Measurements from ENCODE around the gene PPP1R37. TPM values are rescaled to one million over a fixed set of nuclear protein-coding genes. Genes with fewer than 3 reads are reported as not detected.

Gene PPP1R37
- total and polyA plus RNA-seq, 2 of the 13 experiments (the other 11 are each of a cell fraction or from before 2014, with no cell fraction given): 9.0 to 14.3 TPM

GRCh38 chr19:45090606-45091005 is 2.4 kb upstream of the PPP1R37 start:
- Histone ChIP-seq H3K9me3 (ENCODE audit: low read length) (no peaks in the 10 kb centered on the region), H3K79me2 (ENCODE audit: insufficient read depth, low read length) (peaks cover 31% of the 10 kb centered on the region), H2AFZ (ENCODE audit: low read length) (no peak overlapping the region), H3K36me3 (replicated peaks in 1 of 2; ENCODE audit: control insufficient read depth in 1 of 2, insufficient read depth in 2 of 2, low read length in 2 of 2) (peaks cover 5 to 26% of the 10 kb centered on the region in 2 experiments; a peak in 4 of 5 replicates), H3K4me2 (ENCODE audit: low read depth, low read length) (no peak overlapping the region), H3K27me3 (ENCODE audit: control insufficient read depth in 1 of 2, insufficient read depth in 2 of 2, low read length in 2 of 2) (no peaks in the 10 kb centered on the region; a peak in 1 of 5 replicates), H3K9ac (ENCODE audit: insufficient read depth, low read depth, low read length) (no peak overlapping the region), H3K4me3 (replicated peaks in 1 of 3; ENCODE audit: insufficient read depth in 1 of 3, low read depth in 2 of 3, low read length in 3 of 3) (no peak overlapping the region), H3K27ac (ENCODE audit: extremely low read length, insufficient read depth, low read length) (no peak overlapping the region), H4K20me1 (ENCODE audit: insufficient read depth, low read length) (no peaks in the 10 kb centered on the region; the same call in 1 of the 2 replicates), H3K4me1 (ENCODE audit: insufficient read depth, low read length) (peaks cover 24% of the 10 kb centered on the region)
- ATAC-seq (no peak), DNase-seq (ENCODE audit: low spot score) (no peak), FAIRE-seq (no peak)
- WGBS (ENCODE audit: low lambda C conversion rate): 92% methylated on average over 5 of the region's 5 CpGs
- POLR2A ChIA-PET: interaction anchor here (2.0 kb wide), 1 partner anchor 13 kb away, joined by 5 read pairs; no protein-coding TSS in a partner anchor
- BruUV-seq (replicated peaks): no TSS peak
- in situ Hi-C loops (cut with HindIII; ENCODE audit: extremely low pct_ligation_motif_present, low pct_unique_long_range_greater_than_20kb) (no loop called here), intact Hi-C loops (cut with micrococcal nuclease; ENCODE audit: unreplicated experiment) (no loop called here)
- no peak for TF ChIP-seq NCOA5 (CRISPR knock-in tag; IDR thresholded peaks at IDR 0.05)
- TF ChIP-seq SAP130 (CRISPR knock-in tag; IDR thresholded peaks at IDR 0.05; ENCODE audit: low read depth): no peak
- no peak for TF ChIP-seq MTERF4 (CRISPR knock-in tag; IDR thresholded peaks at IDR 0.05)
- TF ChIP-seq HCFC1 (IDR thresholded peaks at IDR 0.05; ENCODE audit: low read depth, low read length): no peak
- no peak for TF ChIP-seq SYNCRIP (IDR thresholded peaks at IDR 0.05; ENCODE audit: insufficient read depth, low read depth, low read length)
- TF ChIP-seq FOXO4 (CRISPR knock-in tag; conservative IDR thresholded peaks at IDR 0.05): no peak
- no peak for TF ChIP-seq CTCF (CRISPR knock-in tag; IDR thresholded peaks at IDR 0.05)
- TF ChIP-seq ZNF782 (CRISPR knock-in tag; IDR thresholded peaks at IDR 0.05; ENCODE audit: borderline replicate concordance): no peak
- no peak for TF ChIP-seq SMYD3 (CRISPR knock-in tag; IDR thresholded peaks at IDR 0.05)
- no peak for TF ChIP-seq KDM6A (CRISPR knock-in tag; IDR thresholded peaks at IDR 0.05; ENCODE audit: low read depth)
- TF ChIP-seq FOXO1 (CRISPR knock-in tag; IDR thresholded peaks at IDR 0.05): no peak
- no peak for TF ChIP-seq ZNF781 (CRISPR knock-in tag; IDR thresholded peaks at IDR 0.05; ENCODE audit: borderline replicate concordance, not compliant biosample characterization)
- CTCF ChIA-PET (ENCODE audit: low intra/inter-chr PET ratio, low total read pairs): no interaction called here

All from HepG2 (cell line).